G401 (cell line): Measurements from ENCODE around the gene OR4K17. TPM values are rescaled to one million over a fixed set of nuclear protein-coding genes. Genes with fewer than 3 reads are reported as not detected.
"Not testable (repeated sequence)": the region's sequence is repeated elsewhere in the genome, so short reads cannot be mapped to it uniquely, and the experiment has no call there.

Experiments used
- DNase-seq: peaks from one replicate; pipeline ENCODE4 v3.0.0-alpha.2; 2015; ENCODE audit warnings: low spot score
- in situ Hi-C: cut with HindIII; loops from 2 replicates; pipeline ENCODE4 v1.10.0; 2016; ENCODE audit warnings: low sequenced_read_pairs, mixed read lengths
- total RNA-seq: library from RNA; depleted of rRNA; stranded (reverse); fragments of >200 nt; shearing (Covaris generic); gene quantifications from 2 replicates; pipeline ENCODE4 v1.2.3, GENCODE V29; 2014; rRNA removed

The OR4K17 gene
- total RNA-seq, result not detected in 2 replicates

- in situ Hi-C loops, result loop anchor here (10.0 kb wide), 1 partner anchor 56 kb away; no protein-coding TSS in a partner anchor
- no peak for DNase-seq
Measured at GRCh38 chr14:20110438-20110837, at the start of gene OR4K17. Gene OR4K17, plus strand, starts transcription at chr14:20110739. Its CDS starts 6,761 bp downstream, at chr14:20117500.

- in situ Hi-C loops, result no loop called here
- no peak for DNase-seq
Measured at GRCh38 chr14:20092050-20092449, 18.5 kb upstream of the OR4K17 start.

GRCh38 chr14:20093442-20093841 lies 17.1 kb upstream of the OR4K17 start:
- in situ Hi-C loops, result no loop called here
- DNase-seq, result no peak

GRCh38 chr14:20098926-20099770 lies 11.4 kb upstream of the OR4K17 start:
- in situ Hi-C loops, DNase-seq: not testable (repeated sequence)

GRCh38 chr14:20112321-20112720 lies 1.8 kb downstream of the OR4K17 start:
- in situ Hi-C loops, result loop anchor here (10.0 kb wide), 1 partner anchor 58 kb away; no protein-coding TSS in a partner anchor
- no peak for DNase-seq

GRCh38 chr14:20116748-20117147 lies 6.2 kb downstream of the OR4K17 start:
- in situ Hi-C loops, result loop anchor here (10.0 kb wide), 1 partner anchor 62 kb away; no protein-coding TSS in a partner anchor
- no peak for DNase-seq

- in situ Hi-C loops, result loop anchor here (10.0 kb wide), 1 partner anchor 64 kb away; no protein-coding TSS in a partner anchor
- DNase-seq, result no peak
Measured at GRCh38 chr14:20118795-20119194, 8.3 kb downstream of the OR4K17 start.

- DNase-seq, result no peak
- in situ Hi-C loops, result no loop called here
Measured at GRCh38 chr14:20138520-20138919, 28.0 kb downstream of the OR4K17 start, which contains the start of gene OR4N5. Gene OR4N5, plus strand, starts transcription at chr14:20138820. Its CDS starts 4,916 bp downstream, at chr14:20143736.

- DNase-seq, result peak; percentile 1
- in situ Hi-C loops, result no loop called here
Measured at GRCh38 chr14:20143911-20144310, 33.4 kb downstream of the OR4K17 start.

GRCh38 chr14:20144820-20145219 lies 34.3 kb downstream of the OR4K17 start:
- no peak for DNase-seq
- in situ Hi-C loops, result no loop called here

GRCh38 chr14:20164462-20164861 lies 53.9 kb downstream of the OR4K17 start:
- no peak for DNase-seq
- in situ Hi-C loops, result no loop called here

- no peak for DNase-seq
- in situ Hi-C loops, result no loop called here
Measured at GRCh38 chr14:20167091-20167490, 56.6 kb downstream of the OR4K17 start.

GRCh38 chr14:20169852-20170251 lies 59.3 kb downstream of the OR4K17 start:
- DNase-seq, in situ Hi-C loops: not testable (repeated sequence)

Other genes starting within 250 kb of the OR4K17 start
- gene OR4K2, start 235.6 kb upstream of the OR4K17 start, total RNA-seq, result not detected in 2 replicates
- gene OR4K5, start 190.1 kb upstream of the OR4K17 start, total RNA-seq, result not detected in 2 replicates
- gene OR4K1, start 179.8 kb upstream of the OR4K17 start, total RNA-seq, result not detected in 2 replicates
- gene OR4K15, start 135.1 kb upstream of the OR4K17 start, total RNA-seq, result not detected in 2 replicates
- not detected in 2 replicates for gene OR4Q2, start 108.6 kb upstream of the OR4K17 start, total RNA-seq
- not detected in 2 replicates for gene OR4K14, start 91.4 kb upstream of the OR4K17 start, total RNA-seq
- not detected in 2 replicates for gene OR4K13, start 74.7 kb upstream of the OR4K17 start, total RNA-seq
- not detected in 2 replicates for gene OR4L1, start 50.7 kb upstream of the OR4K17 start, total RNA-seq
- gene OR4N5, start 28.1 kb downstream of the OR4K17 start, total RNA-seq, result not detected in 2 replicates
- gene OR11G2, start 80.2 kb downstream of the OR4K17 start, total RNA-seq, result not detected in 2 replicates
- not detected in 2 replicates for gene OR11H6, start 113.0 kb downstream of the OR4K17 start, total RNA-seq
- not detected in 2 replicates for gene OR11H7, start 118.2 kb downstream of the OR4K17 start, total RNA-seq
- gene OR11H4, start 128.5 kb downstream of the OR4K17 start, total RNA-seq, result not detected in 2 replicates
- 17.0 and 27.0 TPM in 2 replicates for gene TTC5, start 195.2 kb downstream of the OR4K17 start, total RNA-seq
- gene CCNB1IP1, start 222.5 kb downstream of the OR4K17 start, total RNA-seq, result 122 and 178 TPM in 2 replicates
- 12.9 and 17.7 TPM in 2 replicates for gene PARP2, start 232.9 kb downstream of the OR4K17 start, total RNA-seq